Measurements from ENCODE around the gene TEKT3. TPM values are rescaled to one million over a fixed set of nuclear protein-coding genes. Genes with fewer than 3 reads are reported as not detected.

TEKT3 gene
- total RNA-seq, 3 donors from 2014 or later: 2.5 to 2.6 TPM; not detected in 1

DNA sequence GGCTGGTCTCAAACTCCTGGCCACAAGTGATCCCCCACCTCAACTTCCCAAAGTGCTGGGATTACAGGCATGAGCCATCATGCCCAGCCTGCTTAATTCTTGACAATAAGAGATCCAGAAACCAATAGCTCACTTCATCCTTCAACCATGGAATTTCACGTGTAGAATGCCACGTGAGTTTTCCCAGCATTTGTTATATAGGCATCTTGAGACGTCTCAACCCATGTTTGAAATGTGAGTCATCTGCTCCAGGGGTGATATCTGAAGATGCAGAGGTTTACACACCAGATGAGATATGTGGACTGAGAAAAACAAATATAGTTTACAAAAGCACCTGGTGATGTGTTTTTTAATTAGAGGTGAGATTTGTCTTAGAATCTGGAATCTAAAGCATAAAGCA lies 7.1 kb downstream of the TEKT3 start:
- no peak for TF ChIP-seq POLR2AphosphoS5 (IDR thresholded peaks at IDR 0.05)
- no peak for DNase-seq (ENCODE audit: low spot score in 2 of 2)
- no peak overlapping the region for H3K4me3 ChIP-seq
- intact Hi-C loops (cut with DNase I; ENCODE audit: low total_unique reads): no loop called here
- H3K27me3 ChIP-seq: no peaks in the 10 kb centered on the region
- H3K4me1 ChIP-seq: no peaks in the 10 kb centered on the region
- no peaks in the 10 kb centered on the region for H3K9me3 ChIP-seq
- H3K36me3 ChIP-seq: no peaks in the 10 kb centered on the region
- H3K27ac ChIP-seq: no peak overlapping the region

DNA sequence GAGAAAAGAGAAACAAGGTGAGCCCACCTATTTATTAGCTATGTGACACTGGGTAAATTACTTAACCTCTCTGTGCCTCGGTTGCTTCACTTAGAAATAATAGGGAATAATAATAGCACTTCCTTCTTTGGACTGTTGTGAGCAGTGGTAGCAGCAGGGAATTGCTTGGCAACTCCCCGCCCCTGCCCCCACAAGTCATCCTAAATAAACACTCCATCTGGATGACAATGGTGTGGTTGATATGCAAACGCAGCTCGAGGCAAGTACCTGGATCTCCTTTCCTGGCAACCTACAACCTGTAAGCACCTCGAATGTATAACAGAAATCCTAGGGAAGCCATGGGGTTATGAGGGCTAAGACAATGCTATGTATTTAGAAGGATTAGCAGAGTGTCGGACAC lies 9.1 kb downstream of the TEKT3 start:
- DNase-seq (ENCODE audit: low spot score in 2 of 2): no peak
- no peaks in the 10 kb centered on the region for H3K27me3 ChIP-seq
- intact Hi-C loops (cut with DNase I; ENCODE audit: low total_unique reads): no loop called here
- no peak for TF ChIP-seq POLR2A (IDR thresholded peaks at IDR 0.05)
- TF ChIP-seq, protein P1, sequence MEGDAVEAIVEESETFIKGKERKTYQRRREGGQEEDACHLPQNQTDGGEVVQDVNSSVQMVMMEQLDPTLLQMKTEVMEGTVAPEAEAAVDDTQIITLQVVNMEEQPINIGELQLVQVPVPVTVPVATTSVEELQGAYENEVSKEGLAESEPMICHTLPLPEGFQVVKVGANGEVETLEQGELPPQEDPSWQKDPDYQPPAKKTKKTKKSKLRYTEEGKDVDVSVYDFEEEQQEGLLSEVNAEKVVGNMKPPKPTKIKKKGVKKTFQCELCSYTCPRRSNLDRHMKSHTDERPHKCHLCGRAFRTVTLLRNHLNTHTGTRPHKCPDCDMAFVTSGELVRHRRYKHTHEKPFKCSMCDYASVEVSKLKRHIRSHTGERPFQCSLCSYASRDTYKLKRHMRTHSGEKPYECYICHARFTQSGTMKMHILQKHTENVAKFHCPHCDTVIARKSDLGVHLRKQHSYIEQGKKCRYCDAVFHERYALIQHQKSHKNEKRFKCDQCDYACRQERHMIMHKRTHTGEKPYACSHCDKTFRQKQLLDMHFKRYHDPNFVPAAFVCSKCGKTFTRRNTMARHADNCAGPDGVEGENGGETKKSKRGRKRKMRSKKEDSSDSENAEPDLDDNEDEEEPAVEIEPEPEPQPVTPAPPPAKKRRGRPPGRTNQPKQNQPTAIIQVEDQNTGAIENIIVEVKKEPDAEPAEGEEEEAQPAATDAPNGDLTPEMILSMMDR (IDR thresholded peaks at IDR 0.05): no peak
- TF ChIP-seq POLR2AphosphoS5 (IDR thresholded peaks at IDR 0.05): no peak
- no peaks in the 10 kb centered on the region for H3K9me3 ChIP-seq
- H3K27ac ChIP-seq: no peak overlapping the region
- no peaks in the 10 kb centered on the region for H3K36me3 ChIP-seq
- no peak overlapping the region for H3K4me3 ChIP-seq
- H3K4me1 ChIP-seq: no peaks in the 10 kb centered on the region

DNA sequence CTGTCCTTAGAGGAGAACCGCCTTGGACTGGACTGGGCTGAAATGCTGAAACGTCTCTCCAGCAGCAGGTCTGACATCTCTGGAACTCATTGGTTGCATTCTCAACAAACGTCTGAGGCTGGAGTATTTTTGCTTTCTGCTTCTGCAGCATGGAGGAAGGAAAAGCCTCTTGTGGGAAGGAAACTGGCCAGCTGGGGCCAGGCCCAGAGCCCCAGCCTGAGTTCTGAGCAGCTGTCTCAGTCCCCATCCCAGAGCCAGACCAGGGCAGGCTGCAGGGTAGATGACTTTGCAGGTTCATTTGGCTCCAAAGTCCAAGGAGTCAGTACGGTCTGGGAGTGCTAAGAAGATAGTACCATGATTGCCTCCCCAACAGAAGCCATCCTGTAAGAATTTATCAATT lies 18.3 kb downstream of the TEKT3 start:
- Histone ChIP-seq H3K27ac (no peak overlapping the region), H3K4me1 (no peaks in the 10 kb centered on the region), H3K4me3 (no peak overlapping the region), H3K36me3 (no peaks in the 10 kb centered on the region), H3K27me3 (no peaks in the 10 kb centered on the region), H3K9me3 (no peaks in the 10 kb centered on the region)
- intact Hi-C loops (cut with DNase I; ENCODE audit: low total_unique reads): no loop called here
- no peak for DNase-seq (ENCODE audit: low spot score in 2 of 2)
- no peak for TF ChIP-seq POLR2A (IDR thresholded peaks at IDR 0.05)

DNA sequence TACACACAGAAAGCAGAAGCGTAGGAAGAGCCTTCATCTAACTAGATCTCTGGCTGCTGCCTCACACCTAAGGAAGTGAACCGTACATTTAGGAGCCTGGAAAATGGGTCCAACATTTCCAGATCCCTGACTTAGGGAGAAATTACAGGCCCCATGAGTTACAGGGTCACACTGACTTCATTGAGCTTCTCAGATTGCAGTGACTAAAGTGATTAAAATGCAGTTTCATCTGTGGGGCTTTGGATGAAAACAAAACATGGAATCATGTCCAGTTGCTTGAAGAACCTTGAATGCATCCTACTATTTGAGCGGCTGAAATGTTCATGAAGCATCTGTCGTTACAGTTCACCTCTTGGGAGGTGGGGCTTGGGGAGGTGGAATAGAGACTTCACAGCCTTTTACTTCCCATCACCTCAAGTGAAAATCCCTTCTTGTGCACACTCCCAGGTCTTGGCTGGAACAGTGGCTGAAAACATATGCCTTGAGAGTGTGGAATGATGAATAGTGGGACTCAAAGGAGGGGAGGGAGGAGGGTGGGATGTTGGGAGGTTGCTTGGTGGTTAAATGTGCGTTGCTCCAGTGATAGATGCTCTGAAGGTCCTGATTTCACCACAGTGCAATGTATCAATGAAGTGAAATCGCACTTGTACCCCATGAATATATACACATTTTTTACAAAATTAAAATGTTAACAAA lies 19.7 kb downstream of the TEKT3 start:
- TF ChIP-seq, protein P1 (IDR thresholded peaks at IDR 0.05): no peak
- TF ChIP-seq POLR2AphosphoS5 (IDR thresholded peaks at IDR 0.05) (no peak), POLR2A (IDR thresholded peaks at IDR 0.05) (no peak)
- Histone ChIP-seq H3K4me1 (no peaks in the 10 kb centered on the region), H3K36me3 (no peaks in the 10 kb centered on the region), H3K27me3 (no peaks in the 10 kb centered on the region), H3K27ac (no peak overlapping the region), H3K9me3 (no peaks in the 10 kb centered on the region), H3K4me3 (no peak overlapping the region)
- intact Hi-C loops (cut with DNase I; ENCODE audit: low total_unique reads): no loop called here
- no peak for DNase-seq (ENCODE audit: low spot score in 2 of 2)

DNA sequence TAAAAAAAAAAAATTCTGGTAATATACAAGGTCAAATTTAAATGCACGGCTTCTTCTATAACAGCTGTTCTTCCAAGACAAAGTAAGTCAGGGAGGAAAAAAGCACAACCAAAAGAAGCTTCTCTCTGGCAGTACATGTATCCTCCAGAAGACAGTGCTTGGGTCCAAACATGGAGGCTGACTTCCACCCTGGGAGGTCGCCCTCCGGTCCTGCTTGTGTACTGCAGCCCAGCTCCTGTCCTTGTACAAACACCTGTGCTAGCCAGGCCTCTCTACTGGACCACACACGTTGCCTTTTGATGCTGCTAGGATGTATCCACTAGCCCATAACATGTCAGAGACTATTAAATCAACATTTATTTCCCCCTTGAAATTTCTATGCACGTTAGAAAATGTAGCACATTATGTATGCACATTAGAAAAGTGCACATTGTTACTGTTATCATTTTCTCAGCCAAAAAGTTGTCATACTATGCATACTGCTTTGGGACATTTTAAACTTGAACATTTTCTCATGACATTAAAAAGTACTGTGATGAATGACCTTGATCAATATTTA lies 21.9 kb downstream of the TEKT3 start:
- no peak for DNase-seq (ENCODE audit: low spot score in 2 of 2)
- TF ChIP-seq POLR2A (IDR thresholded peaks at IDR 0.05): no peak
- TF ChIP-seq, protein P1 (IDR thresholded peaks at IDR 0.05): no peak
- TF ChIP-seq POLR2AphosphoS5 (IDR thresholded peaks at IDR 0.05): no peak
- intact Hi-C loops (cut with DNase I; ENCODE audit: low total_unique reads): no loop called here
- Histone ChIP-seq H3K27me3 (no peaks in the 10 kb centered on the region), H3K27ac (no peak overlapping the region), H3K36me3 (no peaks in the 10 kb centered on the region), H3K9me3 (no peaks in the 10 kb centered on the region), H3K4me3 (no peak overlapping the region), H3K4me1 (no peaks in the 10 kb centered on the region)

DNA sequence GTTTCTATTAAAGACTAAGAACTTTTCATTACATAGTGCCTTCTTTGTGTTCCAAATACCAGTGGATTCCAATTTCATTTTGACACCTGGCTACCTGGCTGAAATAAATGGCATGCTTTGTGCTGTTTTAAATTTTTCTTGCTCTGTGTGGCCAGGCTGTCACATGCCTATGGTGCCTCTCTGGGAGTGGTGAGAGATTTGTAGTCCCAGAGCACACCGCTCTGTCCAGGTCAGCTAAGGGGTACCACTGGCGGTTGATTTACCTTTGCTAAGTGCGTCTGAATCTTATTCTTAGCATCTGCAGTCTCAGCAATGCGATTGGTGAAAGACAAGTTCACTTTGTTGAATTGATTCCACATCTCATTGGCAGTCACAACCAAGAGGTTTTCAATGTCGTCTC lies 29.4 kb downstream of the TEKT3 start:
- no peak overlapping the region for H3K4me3 ChIP-seq
- intact Hi-C loops (cut with DNase I; ENCODE audit: low total_unique reads): no loop called here
- H3K4me1 ChIP-seq: no peaks in the 10 kb centered on the region
- TF ChIP-seq, protein P1 (IDR thresholded peaks at IDR 0.05): no peak
- TF ChIP-seq POLR2AphosphoS5 (IDR thresholded peaks at IDR 0.05): no peak
- TF ChIP-seq POLR2A (IDR thresholded peaks at IDR 0.05): no peak
- no peaks in the 10 kb centered on the region for H3K9me3 ChIP-seq
- H3K27ac ChIP-seq: peak overlapping the region in 1 of 2 donors; percentile 1
- H3K36me3 ChIP-seq: no peaks in the 10 kb centered on the region
- H3K27me3 ChIP-seq: no peaks in the 10 kb centered on the region
- DNase-seq (ENCODE audit: low spot score in 2 of 2): no peak
